ENCODE data around the gene POPDC3. TPM values are rescaled to one million over a fixed set of nuclear protein-coding genes. Genes with fewer than 3 reads are reported as not detected.

Gene POPDC3
- polyA plus RNA-seq, 3 donors, result not detected

DNA sequence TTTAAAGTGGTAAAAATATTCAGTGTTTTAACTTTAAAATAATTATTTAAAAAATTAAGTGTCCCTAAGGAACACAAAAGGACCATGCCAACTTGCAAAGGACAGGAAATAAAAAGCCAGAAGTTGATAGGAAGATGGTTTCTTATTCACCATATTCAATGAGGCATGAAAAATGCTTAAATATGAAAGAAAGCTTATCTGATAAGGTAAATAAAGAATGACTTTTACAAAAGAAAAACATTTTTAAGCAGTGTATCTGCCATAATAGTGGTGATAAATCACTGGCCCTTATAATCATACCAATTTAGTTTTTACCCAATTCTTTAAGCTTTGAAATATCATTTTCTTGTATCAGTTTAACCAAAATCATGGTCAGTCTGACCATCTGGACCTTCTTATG lies 33.5 kb upstream of the POPDC3 start:
- Histone ChIP-seq H3K27ac (ENCODE audit: low read depth in 1 of 2, low read length in 2 of 2) (no peak overlapping the region), H3K36me3 (replicated peaks in 1 of 2; ENCODE audit: control insufficient read depth in 1 of 2, insufficient read depth in 2 of 2, low read length in 2 of 2) (no peaks in the 10 kb centered on the region), H3K4me2 (replicated peaks; ENCODE audit: extremely low read depth, low read length, poor library complexity, severe bottlenecking) (no peak overlapping the region), H3K79me2 (ENCODE audit: insufficient read depth, low read length) (no peaks in the 10 kb centered on the region), H3K9me3 (replicated peaks in 1 of 2; ENCODE audit: control insufficient read depth in 1 of 2, insufficient read depth in 1 of 2, low read length in 2 of 2) (no peaks in the 10 kb centered on the region), H3K27me3 (ENCODE audit: control insufficient read depth in 2 of 2, insufficient read depth in 2 of 2, low read length in 2 of 2) (no peaks in the 10 kb centered on the region), H3K4me1 (ENCODE audit: control insufficient read depth in 1 of 2, insufficient read depth in 2 of 2, low read length in 2 of 2) (no peaks in the 10 kb centered on the region), H2AFZ (ENCODE audit: insufficient read depth, low read depth, low read length, poor library complexity, severe bottlenecking) (no peak overlapping the region), H3K9ac (ENCODE audit: insufficient read depth, low read length, poor library complexity, severe bottlenecking) (no peak overlapping the region), H4K20me1 (ENCODE audit: insufficient read depth, low read length) (no peaks in the 10 kb centered on the region), H3K4me3 (replicated peaks in 1 of 3; ENCODE audit: low read depth in 2 of 3, low read length in 3 of 3) (no peak overlapping the region)
- Mint-ChIP-seq H3K27me3 (ENCODE audit: low read depth in 3 of 3) (peaks cover 4 to 6% (median 5%) of the 10 kb centered on the region in 3 donors), H3K4me1 (peaks cover 2% of the 10 kb centered on the region), H3K9me3 (peaks cover 0 to 3% (median 0%) of the 10 kb centered on the region in 7 donors), H3K4me3 (no peak overlapping the region), H3K27ac (no peak overlapping the region), H3K36me3 (no peaks in the 10 kb centered on the region)
- intact Hi-C loops (cut with micrococcal nuclease), result no loop called here
- DNase-seq, result no peak
- TF ChIP-seq, protein P1, sequence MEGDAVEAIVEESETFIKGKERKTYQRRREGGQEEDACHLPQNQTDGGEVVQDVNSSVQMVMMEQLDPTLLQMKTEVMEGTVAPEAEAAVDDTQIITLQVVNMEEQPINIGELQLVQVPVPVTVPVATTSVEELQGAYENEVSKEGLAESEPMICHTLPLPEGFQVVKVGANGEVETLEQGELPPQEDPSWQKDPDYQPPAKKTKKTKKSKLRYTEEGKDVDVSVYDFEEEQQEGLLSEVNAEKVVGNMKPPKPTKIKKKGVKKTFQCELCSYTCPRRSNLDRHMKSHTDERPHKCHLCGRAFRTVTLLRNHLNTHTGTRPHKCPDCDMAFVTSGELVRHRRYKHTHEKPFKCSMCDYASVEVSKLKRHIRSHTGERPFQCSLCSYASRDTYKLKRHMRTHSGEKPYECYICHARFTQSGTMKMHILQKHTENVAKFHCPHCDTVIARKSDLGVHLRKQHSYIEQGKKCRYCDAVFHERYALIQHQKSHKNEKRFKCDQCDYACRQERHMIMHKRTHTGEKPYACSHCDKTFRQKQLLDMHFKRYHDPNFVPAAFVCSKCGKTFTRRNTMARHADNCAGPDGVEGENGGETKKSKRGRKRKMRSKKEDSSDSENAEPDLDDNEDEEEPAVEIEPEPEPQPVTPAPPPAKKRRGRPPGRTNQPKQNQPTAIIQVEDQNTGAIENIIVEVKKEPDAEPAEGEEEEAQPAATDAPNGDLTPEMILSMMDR (IDR thresholded peaks at IDR 0.05), result no peak

DNA sequence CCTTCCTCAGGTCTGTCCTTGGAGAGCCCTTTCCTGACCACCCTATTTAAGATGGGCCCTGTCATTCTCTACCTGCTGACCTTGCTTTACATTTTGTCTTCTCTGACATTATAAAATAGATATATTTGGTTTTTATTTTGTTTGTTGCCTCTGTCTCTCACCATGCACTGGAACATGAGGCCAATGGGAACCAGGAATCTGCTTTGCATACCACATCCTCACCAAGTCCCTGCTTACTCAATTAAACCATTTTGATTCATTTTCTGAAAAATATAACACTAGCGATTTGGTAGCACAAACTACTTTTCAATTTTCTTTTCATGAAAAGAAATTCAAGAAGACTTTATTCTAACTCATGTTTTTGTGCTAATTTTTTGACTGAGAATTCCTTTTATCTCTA lies 32.8 kb upstream of the POPDC3 start:
- H3K4me3 ChIP-seq (replicated peaks in 1 of 3; ENCODE audit: low read depth in 2 of 3, low read length in 3 of 3), result no peak overlapping the region
- Mint-ChIP-seq H3K9me3 (peaks cover 0 to 3% (median 0%) of the 10 kb centered on the region in 7 donors), H3K36me3 (no peaks in the 10 kb centered on the region), H3K27ac (no peak overlapping the region), H3K4me3 (no peak overlapping the region), H3K4me1 (peaks cover 2% of the 10 kb centered on the region), H3K27me3 (ENCODE audit: low read depth in 3 of 3) (peaks cover 2 to 6% (median 4%) of the 10 kb centered on the region in 3 donors)
- H3K9ac ChIP-seq (ENCODE audit: insufficient read depth, low read length, poor library complexity, severe bottlenecking), result no peak overlapping the region
- H3K36me3 ChIP-seq (replicated peaks in 1 of 2; ENCODE audit: control insufficient read depth in 1 of 2, insufficient read depth in 2 of 2, low read length in 2 of 2), result no peaks in the 10 kb centered on the region
- H3K27me3 ChIP-seq (ENCODE audit: control insufficient read depth in 2 of 2, insufficient read depth in 2 of 2, low read length in 2 of 2), result no peaks in the 10 kb centered on the region
- TF ChIP-seq, protein P1 (IDR thresholded peaks at IDR 0.05), result no peak
- no CpG with 5 or more reads among the region's 1 CpG for WGBS (ENCODE audit: insufficient coverage)
- H3K9me3 ChIP-seq (replicated peaks in 1 of 2; ENCODE audit: control insufficient read depth in 1 of 2, insufficient read depth in 1 of 2, low read length in 2 of 2), result no peaks in the 10 kb centered on the region
- no peaks in the 10 kb centered on the region for H4K20me1 ChIP-seq (ENCODE audit: insufficient read depth, low read length)
- H3K27ac ChIP-seq (ENCODE audit: low read depth in 1 of 2, low read length in 2 of 2), result no peak overlapping the region
- no peak overlapping the region for H2AFZ ChIP-seq (ENCODE audit: insufficient read depth, low read depth, low read length, poor library complexity, severe bottlenecking)
- no peak overlapping the region for H3K4me2 ChIP-seq (replicated peaks; ENCODE audit: extremely low read depth, low read length, poor library complexity, severe bottlenecking)
- intact Hi-C loops (cut with micrococcal nuclease), result no loop called here
- H3K4me1 ChIP-seq (ENCODE audit: control insufficient read depth in 1 of 2, insufficient read depth in 2 of 2, low read length in 2 of 2), result no peaks in the 10 kb centered on the region
- no peak for DNase-seq
- H3K79me2 ChIP-seq (ENCODE audit: insufficient read depth, low read length), result no peaks in the 10 kb centered on the region
